ENCODE data around the gene WNK2. TPM values are rescaled to one million over a fixed set of nuclear protein-coding genes. Genes with fewer than 3 reads are reported as not detected.

Gene WNK2
- total and polyA plus RNA-seq, 2 of the 4 experiments (the other 2 are of a cell fraction), result not detected

DNA sequence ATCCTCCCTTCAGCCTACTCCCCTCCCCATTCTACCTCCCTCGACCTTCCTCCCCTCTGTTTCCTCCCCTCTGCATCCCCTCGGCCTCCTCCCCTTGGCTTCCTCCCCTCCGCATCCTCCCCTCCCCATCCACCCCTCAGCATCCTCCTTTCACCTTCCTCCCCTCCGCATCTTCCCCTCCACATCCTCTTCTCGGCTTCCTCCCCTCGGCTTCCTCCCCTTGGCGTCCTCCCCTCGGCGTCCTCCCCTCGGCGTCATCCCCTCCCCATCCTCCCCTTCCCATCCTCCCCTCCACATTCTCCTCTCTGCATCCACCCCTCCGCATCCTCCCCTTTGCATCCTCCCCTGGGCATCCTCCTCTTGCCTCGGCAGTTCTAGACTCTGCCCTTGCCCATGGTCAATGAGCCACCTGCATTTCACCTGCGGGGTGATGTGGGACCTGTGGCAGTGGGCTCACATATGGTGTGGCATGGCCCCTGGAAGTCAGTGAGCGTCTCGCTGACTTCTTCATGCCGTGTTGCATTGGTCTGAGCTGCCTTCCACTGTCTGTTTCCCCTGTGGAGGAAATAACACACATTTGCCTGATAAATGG lies 113.0 kb downstream of the WNK2 start:
- H2AK5ac ChIP-seq (ENCODE audit: low read depth, low read length), result no peak overlapping the region
- no peak overlapping the region for H2BK5ac ChIP-seq (ENCODE audit: low read depth, low read length, poor library complexity, severe bottlenecking)
- intact Hi-C loops (cut with micrococcal nuclease) (no loop called here), dilution Hi-C loops (cut with HindIII; ENCODE audit: low sequenced_read_pairs, unreplicated experiment) (no loop called here), in situ Hi-C loops (cut with MboI; ENCODE audit: low sequenced_read_pairs) (no loop called here)
- DNase-seq (no peak), ATAC-seq (ENCODE audit: low read depth) (no peak)
- no peak overlapping the region for H4K8ac ChIP-seq (ENCODE audit: low read depth in 2 of 2, low read length in 2 of 2)
- H3K27me3 ChIP-seq (ENCODE audit: control insufficient read depth, insufficient read depth, low read length), result peaks cover 9% of the 10 kb centered on the region; the same call in 1 of the 2 replicates
- H2AK9ac ChIP-seq (replicated peaks; ENCODE audit: low read depth, low read length, poor library complexity), result no peak overlapping the region
- H3K9me1 ChIP-seq (ENCODE audit: insufficient read depth, low read length), result no peaks in the 10 kb centered on the region
- no peak overlapping the region for H4K5ac ChIP-seq (ENCODE audit: low read depth, low read length)
- no peak overlapping the region for H4K91ac ChIP-seq (ENCODE audit: insufficient read depth, low read depth, low read length)
- WGBS, 2 experiments (ENCODE audit: extremely low coverage in 2 of 2, insufficient read length in 1 of 2), result 53% methylated on average over 12 of the region's 17 CpGs; no CpG with 5 or more reads in 1 of the 2 experiments
- no TSS peak for BruUV-seq (replicated peaks)
- no peak overlapping the region for H3K18ac ChIP-seq (ENCODE audit: low read depth, low read length)
- H2BK15ac ChIP-seq (ENCODE audit: low read depth, low read length), result no peak overlapping the region
- no peak overlapping the region for H2AFZ ChIP-seq (replicated peaks; ENCODE audit: low read length, poor library complexity)
- POLR2A ChIA-PET (ENCODE audit: unreplicated experiment), result no interaction called here
- CTCF ChIA-PET, result no interaction called here
- H2BK20ac ChIP-seq (ENCODE audit: low read depth, low read length), result no peak overlapping the region
- H3K4me1 ChIP-seq (ENCODE audit: control insufficient read depth, insufficient read depth, low read length), result no peaks in the 10 kb centered on the region
- no peak overlapping the region for H3K14ac ChIP-seq (replicated peaks; ENCODE audit: low read depth, low read length)
- no peak overlapping the region for H3K4me3 ChIP-seq (ENCODE audit: insufficient read depth, low read depth, low read length)
- H3K27ac ChIP-seq (ENCODE audit: insufficient read depth, low read length), result no peak overlapping the region
- no peak overlapping the region for H2BK120ac ChIP-seq (ENCODE audit: low read depth, low read length)
- H4K20me1 ChIP-seq (ENCODE audit: insufficient read depth, low read length), result no peaks in the 10 kb centered on the region
- no peak overlapping the region for H3K23ac ChIP-seq (ENCODE audit: low read depth, low read length)
- no peak for TF ChIP-seq SMC3 (IDR thresholded peaks at IDR 0.05; ENCODE audit: low read depth, low read length)
- H3K79me1 ChIP-seq (ENCODE audit: low read depth in 1 of 2, low read length in 2 of 2), result no peaks in the 10 kb centered on the region
- H3K9me3 ChIP-seq (ENCODE audit: control insufficient read depth, insufficient read depth, low read length), result no peaks in the 10 kb centered on the region
- no peak overlapping the region for H3K56ac ChIP-seq (ENCODE audit: extremely low read depth, insufficient read depth, low read length)
- no peaks in the 10 kb centered on the region for H3K36me3 ChIP-seq (ENCODE audit: control insufficient read depth, insufficient read depth, low read length)
- H3K4ac ChIP-seq (ENCODE audit: low read depth, low read length), result no peak overlapping the region
- H3K9ac ChIP-seq (ENCODE audit: low read depth, low read length), result no peak overlapping the region
- no peak overlapping the region for H3K4me2 ChIP-seq (ENCODE audit: low read depth, low read length)

Data from IMR-90 (cell line).